Measurements from ENCODE around the gene CTBP2. TPM values are rescaled to one million over a fixed set of nuclear protein-coding genes. Genes with fewer than 3 reads are reported as not detected.
"Not testable (repeated sequence)": the region's sequence is repeated elsewhere in the genome, so short reads cannot be mapped to it uniquely, and the experiment has no call there.

CTBP2 gene
- total RNA-seq, 4 donors from 2014 or later, result 69.7 to 125 (median 84.7) TPM

GRCh38 chr10:125153703-125154490 is 6.5 kb downstream of the CTBP2 start:
- intact Hi-C loops (cut with DNase I), result loop anchor here (10.0 kb wide), 1 partner anchor 239 kb away; no protein-coding TSS in a partner anchor
- Histone ChIP-seq H3K27ac (replicated peaks in 1 of 4) (peak overlapping the region; percentile 95 to 99 (median 98)), H3K9me3 (no peaks in the 10 kb centered on the region), H3K4me1 (peaks cover 87 to 95% (median 94%) of the 10 kb centered on the region in 4 donors), H3K36me3 (peaks cover 0 to 10% (median 6%) of the 10 kb centered on the region in 4 donors), H3K27me3 (no peaks in the 10 kb centered on the region), H3K4me3 (peak overlapping the region in 1 of 4 donors; percentile 40)
- 25% methylated on average over 9 of the region's 9 CpGs for WGBS
- no peak for DNase-seq (ENCODE audit: extremely low spot score)
- no peak for TF ChIP-seq POLR2AphosphoS5 (IDR thresholded peaks at IDR 0.05)
- no peak for TF ChIP-seq POLR2A (IDR thresholded peaks at IDR 0.05; ENCODE audit: low read depth)
- no peak for TF ChIP-seq EP300 (IDR thresholded peaks at IDR 0.05)
- no peak for TF ChIP-seq CTCF (IDR thresholded peaks at IDR 0.05)

- peaks cover 0 to 10% (median 6%) of the 10 kb centered on the region in 4 donors for H3K36me3 ChIP-seq
- TF ChIP-seq EP300 (IDR thresholded peaks at IDR 0.05) (no peak), CTCF (IDR thresholded peaks at IDR 0.05) (no peak), POLR2A (IDR thresholded peaks at IDR 0.05; ENCODE audit: low read depth) (no peak), POLR2AphosphoS5 (IDR thresholded peaks at IDR 0.05) (peak; percentile 52 to 58)
- intact Hi-C loops (cut with DNase I), result loop anchor here (10.0 kb wide), 1 partner anchor 238 kb away; no protein-coding TSS in a partner anchor
- 55% methylated on average over 17 of the region's 21 CpGs for whole genome bisulfite sequencing
- peak overlapping the region; percentile 95 to 99 (median 98) for H3K27ac ChIP-seq (replicated peaks in 1 of 4)
- H3K4me1 ChIP-seq, result peaks cover 92 to 100% (median 99%) of the 10 kb centered on the region in 4 donors
- no peaks in the 10 kb centered on the region for H3K9me3 ChIP-seq
- H3K4me3 ChIP-seq, result peak overlapping the region in 3 of 4 donors; percentile 14 to 38 (median 31)
- no peaks in the 10 kb centered on the region for H3K27me3 ChIP-seq
- DNase-seq (ENCODE audit: extremely low spot score), result no peak
These were observed 7.7 kb downstream of the CTBP2 start for GRCh38 chr10:125152450-125153368.

GRCh38 chr10:125151553-125152449 is 8.6 kb downstream of the CTBP2 start:
- no peak for DNase-seq (ENCODE audit: extremely low spot score)
- Histone ChIP-seq H3K27me3 (no peaks in the 10 kb centered on the region), H3K4me1 (peaks cover 92 to 100% (median 99%) of the 10 kb centered on the region in 4 donors), H3K4me3 (peak overlapping the region; percentile 14 to 38 (median 25)), H3K36me3 (peaks cover 0 to 10% (median 6%) of the 10 kb centered on the region in 4 donors), H3K27ac (replicated peaks in 1 of 4) (peak overlapping the region; percentile 95 to 99 (median 98)), H3K9me3 (no peaks in the 10 kb centered on the region)
- TF ChIP-seq EP300 (IDR thresholded peaks at IDR 0.05) (no peak), POLR2A (IDR thresholded peaks at IDR 0.05; ENCODE audit: low read depth) (no peak), POLR2AphosphoS5 (IDR thresholded peaks at IDR 0.05) (no peak)
- intact Hi-C loops (cut with DNase I), result loop anchor here (10.0 kb wide), 1 partner anchor 237 kb away; no protein-coding TSS in a partner anchor
- 77% methylated on average over 12 of the region's 81 CpGs for WGBS

DNA sequence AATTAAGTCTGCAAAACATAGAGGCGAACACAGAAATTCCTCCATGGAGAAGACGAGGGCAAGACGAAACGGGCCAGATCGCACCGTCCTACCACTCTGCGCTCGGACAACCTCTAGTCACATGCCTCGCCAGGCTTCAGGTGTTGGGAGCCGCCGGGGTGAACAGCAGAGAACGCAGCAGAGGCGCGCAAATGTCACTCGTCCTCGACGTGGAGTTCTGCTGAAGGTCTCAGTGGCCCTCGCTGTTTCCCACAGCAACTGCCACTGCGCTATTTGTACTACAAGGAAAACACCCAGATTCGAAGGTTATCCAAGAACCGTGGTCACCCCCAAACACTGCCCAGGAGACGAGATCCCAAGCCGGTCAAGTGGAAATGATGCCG is 9.2 kb downstream of the CTBP2 start:
- intact Hi-C loops (cut with DNase I), result loop anchor here (10.0 kb wide), 1 partner anchor 236 kb away; no protein-coding TSS in a partner anchor
- TF ChIP-seq POLR2AphosphoS5 (IDR thresholded peaks at IDR 0.05), result no peak
- no peak for DNase-seq (ENCODE audit: extremely low spot score)
- peaks cover 92 to 100% (median 99%) of the 10 kb centered on the region in 4 donors for H3K4me1 ChIP-seq
- no peak overlapping the region for H3K4me3 ChIP-seq
- WGBS, result 91% methylated on average over 24 of the region's 24 CpGs
- no peaks in the 10 kb centered on the region for H3K27me3 ChIP-seq
- peak overlapping the region; percentile 95 to 99 (median 98) for H3K27ac ChIP-seq (replicated peaks in 1 of 4)
- H3K9me3 ChIP-seq, result no peaks in the 10 kb centered on the region
- H3K36me3 ChIP-seq, result peaks cover 0 to 10% (median 6%) of the 10 kb centered on the region in 4 donors

- H3K36me3 ChIP-seq; DNase-seq (ENCODE audit: extremely low spot score); H3K27me3 ChIP-seq; H3K9me3 ChIP-seq; H3K4me3 ChIP-seq: not testable (repeated sequence)
- H3K4me1 ChIP-seq, result peaks cover 92 to 100% (median 99%) of the 10 kb centered on the region in 4 donors
- 73% methylated on average over 13 of the region's 16 CpGs for WGBS
- peak overlapping the region; percentile 95 to 99 (median 98) for H3K27ac ChIP-seq (replicated peaks in 1 of 4)
- intact Hi-C loops (cut with DNase I), result loop anchor here (10.0 kb wide), 1 partner anchor 236 kb away; no protein-coding TSS in a partner anchor
These were observed 9.8 kb downstream of the CTBP2 start for GRCh38 chr10:125150376-125151083.
